HepG2 (cell line): ENCODE results near the gene DNAJC7. TPM values are rescaled to one million over a fixed set of nuclear protein-coding genes. Genes with fewer than 3 reads are reported as not detected.

Source experiments
- HDAC1 ChIP-seq: sonication (generic); formaldehyde crosslinking; IDR thresholded peaks from 2 replicates; pipeline ENCODE4 v1.5.1; 2020; ENCODE audit warnings: mild to moderate bottlenecking, missing genetic modification reagents
- JUND ChIP-seq: sonication (generic); formaldehyde crosslinking; IDR thresholded peaks from 2 replicates; pipeline ENCODE4 v1.8.0; 2022; ENCODE audit warnings: mild to moderate bottlenecking, missing genetic modification reagents
- LCORL ChIP-seq, 2 experiments: fragments of 450-650 bp in 1 of 2; sonication (generic) in 1 of 2; formaldehyde crosslinking in 1 of 2; IDR thresholded peaks; 2 replicates each; pipeline versions ENCODE4 v1.5.0 to v1.6.1; 2017 to 2020; ENCODE audit warnings: antibody characterized with exemption in 1 of 2, missing genetic modification reagents in 1 of 2
- MTA1 ChIP-seq: sonication (generic); formaldehyde crosslinking; IDR thresholded peaks from 2 replicates; pipeline ENCODE4 v1.4.0; 2020; ENCODE audit warnings: missing genetic modification reagents, mild to moderate bottlenecking, borderline replicate concordance
- NONO ChIP-seq, 2 experiments: fragments of 450-650 bp in 1 of 2; sonication (generic) in 1 of 2; formaldehyde crosslinking in 1 of 2; IDR thresholded peaks in 1 of 2; conservative IDR thresholded peaks in 1 of 2; 2 replicates each; pipeline versions ENCODE4 v1.6.1 to v1.8.0; 2017 to 2022; ENCODE audit warnings: mild to moderate bottlenecking in 1 of 2, missing genetic modification reagents in 1 of 2, moderate library complexity in 1 of 2
- PHF5A ChIP-seq: IDR thresholded peaks from one replicate; pipeline ENCODE4 v1.6.1; 2018; ENCODE audit warnings: low read depth, missing genetic modification reagents; ENCODE audit not compliant: unreplicated experiment
- SMARCC2 ChIP-seq: fragments of 450-650 bp; IDR thresholded peaks from 2 replicates; pipeline ENCODE4 v1.6.1; 2017; ENCODE audit warnings: antibody characterized with exemption, mild to moderate bottlenecking
- THYN1 ChIP-seq: sonication (generic); formaldehyde crosslinking; IDR thresholded peaks from 2 replicates; pipeline ENCODE4 v1.8.1; 2023; ENCODE audit warnings: low read depth, mild to moderate bottlenecking, moderate library complexity, missing genetic modification reagents, borderline replicate concordance
- ZNF296 ChIP-seq: sonication (generic); formaldehyde crosslinking; conservative IDR thresholded peaks from 2 replicates; pipeline ENCODE4 v1.5.0; 2020; ENCODE audit warnings: mild to moderate bottlenecking, missing genetic modification reagents
- ZNF879 ChIP-seq: sonication (generic); formaldehyde crosslinking; IDR thresholded peaks from 2 replicates; pipeline ENCODE4 v1.8.1; 2023; ENCODE audit warnings: missing genetic modification reagents
- polyA plus RNA-seq, 8 experiments: library from polyadenylated mRNA; depleted of rRNA in 3 of 8; stranded (reverse) in 7 of 8; unstranded in 1 of 8; fragments of >200 nt; fragmentation: Illumina TruSeq in 4 of 8; extraction: Trizol in 4 of 8; gene quantifications; 2 replicates each; pipeline versions ENCODE4 v1.2.1 to v1.2.3, GENCODE V29; 2011 to 2016; ENCODE audit warnings: low read depth in 4 of 8, missing spikeins in 1 of 8, mixed read lengths in 1 of 8; ENCODE audit not compliant: insufficient read depth in 1 of 8
- total RNA-seq, 5 experiments: library from RNA; depleted of rRNA; stranded (reverse); fragments of >200 nt; fragmentation: Illumina TruSeq; extraction: Trizol; gene quantifications; 2 replicates each; pipeline ENCODE4 v1.2.3, GENCODE V29; 2016; ENCODE audit warnings: low read depth in 1 of 5
- TF ChIP-seq, protein P1 (sequence below): sonication (generic); formaldehyde crosslinking; IDR thresholded peaks from 2 replicates; pipeline ENCODE4 v1.5.0; 2020; ENCODE audit warnings: mild to moderate bottlenecking, missing genetic modification reagents, borderline replicate concordance
- TF ChIP-seq, protein P2 (sequence below): sonication (generic); formaldehyde crosslinking; IDR thresholded peaks from 2 replicates; pipeline ENCODE4 v1.4.0; 2020; ENCODE audit warnings: missing genetic modification reagents; ENCODE audit errors: not compliant biosample characterization
- TF ChIP-seq, protein P3 (sequence below): IDR thresholded peaks from 2 replicates; pipeline ENCODE4 v1.4.0; 2020; ENCODE audit warnings: mild to moderate bottlenecking, missing genetic modification reagents
- TF ChIP-seq, protein P4 (sequence below): IDR thresholded peaks from 2 replicates; pipeline ENCODE4 v1.6.1; 2016; ENCODE audit warnings: missing compliant biosample characterization, missing genetic modification reagents, borderline replicate concordance
- TF ChIP-seq, protein P5 (sequence below): sonication (generic); formaldehyde crosslinking; IDR thresholded peaks from 2 replicates; pipeline ENCODE4 v1.8.0; 2022; ENCODE audit warnings: missing genetic modification reagents, mild to moderate bottlenecking, inconsistent platforms, borderline replicate concordance

Gene DNAJC7
- total and polyA plus RNA-seq, 2 of the 13 experiments (the other 11 are each of a cell fraction or from before 2014, with no cell fraction given): 47.7 to 132 TPM

DNA sequence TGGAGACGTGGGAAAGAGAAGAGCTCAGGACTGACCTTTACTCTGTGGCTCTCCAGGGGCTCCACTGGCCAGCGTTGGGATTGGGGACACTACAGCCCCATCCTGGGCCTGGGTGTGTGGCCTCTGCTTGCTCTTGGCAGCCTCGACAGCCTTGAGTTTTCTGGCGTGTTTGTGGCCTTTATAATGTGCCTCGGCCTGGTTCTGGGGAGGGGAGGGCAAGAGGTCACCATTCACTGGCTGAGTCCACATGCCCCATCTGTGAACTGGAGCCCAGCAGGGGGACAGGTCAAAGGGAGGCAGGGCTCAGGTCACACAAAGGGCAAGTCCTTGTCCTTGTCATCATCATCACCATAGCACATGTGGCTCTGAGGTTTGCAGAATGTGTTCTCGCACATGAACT is 14.3 kb upstream of the DNAJC7 start (continued):
- TF ChIP-seq JUND (CRISPR knock-in tag): no peak
- TF ChIP-seq, protein P1, sequence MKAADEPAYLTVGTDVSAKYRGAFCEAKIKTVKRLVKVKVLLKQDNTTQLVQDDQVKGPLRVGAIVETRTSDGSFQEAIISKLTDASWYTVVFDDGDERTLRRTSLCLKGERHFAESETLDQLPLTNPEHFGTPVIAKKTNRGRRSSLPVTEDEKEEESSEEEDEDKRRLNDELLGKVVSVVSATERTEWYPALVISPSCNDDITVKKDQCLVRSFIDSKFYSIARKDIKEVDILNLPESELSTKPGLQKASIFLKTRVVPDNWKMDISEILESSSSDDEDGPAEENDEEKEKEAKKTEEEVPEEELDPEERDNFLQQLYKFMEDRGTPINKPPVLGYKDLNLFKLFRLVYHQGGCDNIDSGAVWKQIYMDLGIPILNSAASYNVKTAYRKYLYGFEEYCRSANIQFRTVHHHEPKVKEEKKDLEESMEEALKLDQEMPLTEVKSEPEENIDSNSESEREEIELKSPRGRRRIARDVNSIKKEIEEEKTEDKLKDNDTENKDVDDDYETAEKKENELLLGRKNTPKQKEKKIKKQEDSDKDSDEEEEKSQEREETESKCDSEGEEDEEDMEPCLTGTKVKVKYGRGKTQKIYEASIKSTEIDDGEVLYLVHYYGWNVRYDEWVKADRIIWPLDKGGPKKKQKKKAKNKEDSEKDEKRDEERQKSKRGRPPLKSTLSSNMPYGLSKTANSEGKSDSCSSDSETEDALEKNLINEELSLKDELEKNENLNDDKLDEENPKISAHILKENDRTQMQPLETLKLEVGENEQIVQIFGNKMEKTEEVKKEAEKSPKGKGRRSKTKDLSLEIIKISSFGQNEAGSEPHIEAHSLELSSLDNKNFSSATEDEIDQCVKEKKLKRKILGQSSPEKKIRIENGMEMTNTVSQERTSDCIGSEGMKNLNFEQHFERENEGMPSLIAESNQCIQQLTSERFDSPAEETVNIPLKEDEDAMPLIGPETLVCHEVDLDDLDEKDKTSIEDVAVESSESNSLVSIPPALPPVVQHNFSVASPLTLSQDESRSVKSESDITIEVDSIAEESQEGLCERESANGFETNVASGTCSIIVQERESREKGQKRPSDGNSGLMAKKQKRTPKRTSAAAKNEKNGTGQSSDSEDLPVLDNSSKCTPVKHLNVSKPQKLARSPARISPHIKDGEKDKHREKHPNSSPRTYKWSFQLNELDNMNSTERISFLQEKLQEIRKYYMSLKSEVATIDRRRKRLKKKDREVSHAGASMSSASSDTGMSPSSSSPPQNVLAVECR (CRISPR knock-in tag): peak; percentile 36; the same call in 1 of the 2 replicates
- TF ChIP-seq SMARCC2: no peak
- TF ChIP-seq, protein P2, sequence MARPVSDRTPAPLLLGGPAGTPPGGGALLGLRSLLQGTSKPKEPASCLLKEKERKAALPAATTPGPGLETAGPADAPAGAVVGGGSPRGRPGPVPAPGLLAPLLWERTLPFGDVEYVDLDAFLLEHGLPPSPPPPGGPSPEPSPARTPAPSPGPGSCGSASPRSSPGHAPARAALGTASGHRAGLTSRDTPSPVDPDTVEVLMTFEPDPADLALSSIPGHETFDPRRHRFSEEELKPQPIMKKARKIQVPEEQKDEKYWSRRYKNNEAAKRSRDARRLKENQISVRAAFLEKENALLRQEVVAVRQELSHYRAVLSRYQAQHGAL (CRISPR knock-in tag): no peak
- TF ChIP-seq, protein P3, sequence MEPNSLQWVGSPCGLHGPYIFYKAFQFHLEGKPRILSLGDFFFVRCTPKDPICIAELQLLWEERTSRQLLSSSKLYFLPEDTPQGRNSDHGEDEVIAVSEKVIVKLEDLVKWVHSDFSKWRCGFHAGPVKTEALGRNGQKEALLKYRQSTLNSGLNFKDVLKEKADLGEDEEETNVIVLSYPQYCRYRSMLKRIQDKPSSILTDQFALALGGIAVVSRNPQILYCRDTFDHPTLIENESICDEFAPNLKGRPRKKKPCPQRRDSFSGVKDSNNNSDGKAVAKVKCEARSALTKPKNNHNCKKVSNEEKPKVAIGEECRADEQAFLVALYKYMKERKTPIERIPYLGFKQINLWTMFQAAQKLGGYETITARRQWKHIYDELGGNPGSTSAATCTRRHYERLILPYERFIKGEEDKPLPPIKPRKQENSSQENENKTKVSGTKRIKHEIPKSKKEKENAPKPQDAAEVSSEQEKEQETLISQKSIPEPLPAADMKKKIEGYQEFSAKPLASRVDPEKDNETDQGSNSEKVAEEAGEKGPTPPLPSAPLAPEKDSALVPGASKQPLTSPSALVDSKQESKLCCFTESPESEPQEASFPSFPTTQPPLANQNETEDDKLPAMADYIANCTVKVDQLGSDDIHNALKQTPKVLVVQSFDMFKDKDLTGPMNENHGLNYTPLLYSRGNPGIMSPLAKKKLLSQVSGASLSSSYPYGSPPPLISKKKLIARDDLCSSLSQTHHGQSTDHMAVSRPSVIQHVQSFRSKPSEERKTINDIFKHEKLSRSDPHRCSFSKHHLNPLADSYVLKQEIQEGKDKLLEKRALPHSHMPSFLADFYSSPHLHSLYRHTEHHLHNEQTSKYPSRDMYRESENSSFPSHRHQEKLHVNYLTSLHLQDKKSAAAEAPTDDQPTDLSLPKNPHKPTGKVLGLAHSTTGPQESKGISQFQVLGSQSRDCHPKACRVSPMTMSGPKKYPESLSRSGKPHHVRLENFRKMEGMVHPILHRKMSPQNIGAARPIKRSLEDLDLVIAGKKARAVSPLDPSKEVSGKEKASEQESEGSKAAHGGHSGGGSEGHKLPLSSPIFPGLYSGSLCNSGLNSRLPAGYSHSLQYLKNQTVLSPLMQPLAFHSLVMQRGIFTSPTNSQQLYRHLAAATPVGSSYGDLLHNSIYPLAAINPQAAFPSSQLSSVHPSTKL (CRISPR knock-in tag): 0 out of 2 replicates have a peak, but pooled peaks have one; percentile 26
- peak; percentile 66; the same call in 1 of the 2 replicates for TF ChIP-seq MTA1
- TF ChIP-seq NONO (IDR thresholded peaks at IDR 0.05): no peak
- 0 out of 2 replicates have a peak, but pooled peaks have one; percentile 48 for TF ChIP-seq NONO (CRISPR knock-in tag; conservative IDR thresholded peaks at IDR 0.05)
- TF ChIP-seq, protein P4, sequence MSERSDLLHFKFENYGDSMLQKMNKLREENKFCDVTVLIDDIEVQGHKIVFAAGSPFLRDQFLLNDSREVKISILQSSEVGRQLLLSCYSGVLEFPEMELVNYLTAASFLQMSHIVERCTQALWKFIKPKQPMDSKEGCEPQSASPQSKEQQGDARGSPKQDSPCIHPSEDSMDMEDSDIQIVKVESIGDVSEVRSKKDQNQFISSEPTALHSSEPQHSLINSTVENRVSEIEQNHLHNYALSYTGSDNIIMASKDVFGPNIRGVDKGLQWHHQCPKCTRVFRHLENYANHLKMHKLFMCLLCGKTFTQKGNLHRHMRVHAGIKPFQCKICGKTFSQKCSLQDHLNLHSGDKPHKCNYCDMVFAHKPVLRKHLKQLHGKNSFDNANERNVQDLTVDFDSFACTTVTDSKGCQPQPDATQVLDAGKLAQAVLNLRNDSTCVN (CRISPR knock-in tag): no peak
- TF ChIP-seq THYN1 (CRISPR knock-in tag): no peak
- TF ChIP-seq PHF5A (CRISPR knock-in tag): no peak
- TF ChIP-seq LCORL (IDR thresholded peaks at IDR 0.05): no peak
- TF ChIP-seq LCORL (CRISPR knock-in tag; IDR thresholded peaks at IDR 0.05): peak; percentile 53; the same call in 1 of the 2 replicates
- no peak for TF ChIP-seq ZNF296 (CRISPR knock-in tag)
- TF ChIP-seq, protein P5, sequence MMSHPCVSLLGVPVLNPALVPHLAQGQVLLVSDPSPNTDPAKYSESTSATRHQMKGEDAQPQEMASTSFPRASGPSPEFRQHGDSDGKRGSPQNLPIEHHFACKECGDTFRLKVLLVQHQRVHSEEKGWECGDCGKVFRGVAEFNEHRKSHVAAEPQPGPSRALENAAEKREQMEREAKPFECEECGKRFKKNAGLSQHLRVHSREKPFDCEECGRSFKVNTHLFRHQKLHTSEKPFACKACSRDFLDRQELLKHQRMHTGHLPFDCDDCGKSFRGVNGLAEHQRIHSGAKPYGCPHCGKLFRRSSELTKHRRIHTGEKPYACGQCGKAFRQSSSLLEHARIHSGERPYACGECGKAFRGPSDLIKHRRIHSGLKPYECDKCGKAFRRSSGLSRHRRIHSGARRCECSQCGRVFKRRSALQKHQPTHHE: no peak
- TF ChIP-seq ZNF879: no peak
- peak; percentile 74 for TF ChIP-seq HDAC1 (CRISPR knock-in tag)
